ENCODE data around the gene IL15. TPM values are rescaled to one million over a fixed set of nuclear protein-coding genes. Genes with fewer than 3 reads are reported as not detected.

The IL15 gene
- total RNA-seq, 6 donors from 2014 or later = 2.1 to 12.1 (median 7.4) TPM

GRCh38 chr4:141719585-141719984 lies 83.2 kb downstream of the IL15 start:
- peaks cover 0 to 23% (median 0%) of the 10 kb centered on the region in 4 donors for H3K36me3 ChIP-seq
- ATAC-seq (ENCODE audit: low FRiP score in 2 of 2) (no peak), DNase-seq (no peak)
- no peak for TF ChIP-seq POLR2A (IDR thresholded peaks at IDR 0.05)
- no peak for TF ChIP-seq POLR2AphosphoS5 (IDR thresholded peaks at IDR 0.05)
- TF ChIP-seq CTCF (IDR thresholded peaks at IDR 0.05) = no peak
- no peak for TF ChIP-seq EP300 (IDR thresholded peaks at IDR 0.05)
- no peaks in the 10 kb centered on the region for H3K4me1 ChIP-seq
- H3K27me3 ChIP-seq = no peaks in the 10 kb centered on the region
- no peaks in the 10 kb centered on the region for H3K9me3 ChIP-seq
- no peak overlapping the region for H3K4me3 ChIP-seq
- H3K27ac ChIP-seq = no peak overlapping the region
- WGBS, 2 donors = 89 to 92% methylated on average over 1 of the region's 1 CpG

DNA sequence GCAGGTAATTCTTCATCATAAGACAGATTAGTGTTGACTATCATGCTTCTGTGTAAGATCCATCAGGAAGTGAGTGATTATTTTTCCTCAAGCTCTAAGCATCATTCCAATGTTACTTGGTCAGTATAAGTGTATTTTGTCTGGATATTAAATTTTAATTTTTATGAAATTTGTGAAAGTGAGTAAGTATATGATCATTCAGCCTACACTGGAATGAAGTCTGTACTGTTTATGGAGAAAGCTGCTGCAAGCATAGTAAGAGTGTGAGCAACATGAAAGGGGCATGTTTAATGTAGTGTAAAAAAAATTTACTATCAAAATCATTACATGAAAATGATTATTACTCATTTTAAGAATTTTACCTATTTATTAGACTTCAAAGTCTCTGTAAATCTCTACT lies 84.8 kb downstream of the IL15 start:
- ATAC-seq (ENCODE audit: low FRiP score in 2 of 2) = no peak
- H3K4me3 ChIP-seq = no peak overlapping the region
- TF ChIP-seq CTCF (IDR thresholded peaks at IDR 0.05) (no peak), POLR2A (IDR thresholded peaks at IDR 0.05) (no peak), EP300 (IDR thresholded peaks at IDR 0.05) (no peak), POLR2AphosphoS5 (IDR thresholded peaks at IDR 0.05) (no peak)
- DNase-seq = no peak
- peaks cover 0 to 23% (median 0%) of the 10 kb centered on the region in 4 donors for H3K36me3 ChIP-seq
- no peak overlapping the region for H3K27ac ChIP-seq
- H3K9me3 ChIP-seq = no peaks in the 10 kb centered on the region
- H3K4me1 ChIP-seq = no peaks in the 10 kb centered on the region
- H3K27me3 ChIP-seq = no peaks in the 10 kb centered on the region

DNA sequence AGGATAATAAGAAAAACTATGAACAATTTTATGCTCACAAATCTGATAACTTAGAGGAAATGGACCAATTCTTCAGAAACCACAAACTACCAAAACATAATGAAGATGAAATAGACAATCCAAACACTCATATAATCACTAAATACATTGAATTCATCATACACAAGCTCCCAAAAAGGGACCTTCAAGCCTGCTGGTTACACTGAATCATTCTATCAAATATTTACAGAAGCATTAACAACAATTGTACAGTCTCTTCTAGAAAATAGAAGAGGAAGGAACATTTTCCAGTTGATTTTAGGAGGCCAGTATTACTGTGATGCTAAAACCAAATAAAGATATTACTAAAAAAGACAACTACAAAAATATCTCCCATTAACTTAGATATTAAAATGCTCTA lies 88.3 kb downstream of the IL15 start:
- ATAC-seq (ENCODE audit: low FRiP score in 2 of 2) (no peak), DNase-seq (no peak)
- no peak overlapping the region for H3K4me3 ChIP-seq
- peaks cover 0 to 20% (median 0%) of the 10 kb centered on the region in 4 donors for H3K36me3 ChIP-seq
- H3K27me3 ChIP-seq = no peaks in the 10 kb centered on the region
- TF ChIP-seq POLR2AphosphoS5 (IDR thresholded peaks at IDR 0.05) = no peak
- TF ChIP-seq CTCF (IDR thresholded peaks at IDR 0.05) = no peak
- no peak for TF ChIP-seq POLR2A (IDR thresholded peaks at IDR 0.05)
- no peak for TF ChIP-seq EP300 (IDR thresholded peaks at IDR 0.05)
- H3K27ac ChIP-seq = no peak overlapping the region
- no peaks in the 10 kb centered on the region for H3K9me3 ChIP-seq
- H3K4me1 ChIP-seq = no peaks in the 10 kb centered on the region

DNA sequence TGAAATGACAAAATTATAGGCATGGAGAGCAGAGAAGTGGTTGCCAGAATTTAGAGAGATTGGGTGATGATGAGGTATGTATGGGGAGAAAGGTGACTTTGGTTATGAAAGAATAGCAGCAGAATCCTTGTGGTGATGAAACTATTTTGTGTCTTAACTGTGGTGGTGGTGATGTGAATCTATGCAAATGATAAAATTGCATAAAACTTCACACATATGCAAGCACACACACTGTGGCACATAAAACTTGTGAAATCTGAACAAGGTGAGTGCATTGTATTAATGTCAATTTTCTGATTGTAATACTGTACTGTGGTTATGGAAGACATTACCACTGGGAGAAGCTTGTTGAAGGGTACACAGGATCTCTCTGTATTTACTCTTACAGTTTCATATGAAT lies 91.0 kb downstream of the IL15 start:
- Histone ChIP-seq H3K36me3 (peaks cover 0 to 31% (median 1%) of the 10 kb centered on the region in 4 donors), H3K27me3 (no peaks in the 10 kb centered on the region), H3K4me1 (no peaks in the 10 kb centered on the region), H3K27ac (no peak overlapping the region), H3K9me3 (no peaks in the 10 kb centered on the region), H3K4me3 (no peak overlapping the region)
- no peak for TF ChIP-seq CTCF (IDR thresholded peaks at IDR 0.05)
- no peak for TF ChIP-seq EP300 (IDR thresholded peaks at IDR 0.05)
- TF ChIP-seq POLR2AphosphoS5 (IDR thresholded peaks at IDR 0.05) = no peak
- TF ChIP-seq POLR2A (IDR thresholded peaks at IDR 0.05) = no peak
- ATAC-seq (ENCODE audit: low FRiP score in 2 of 2) (no peak), DNase-seq (no peak)

- Histone ChIP-seq H3K27ac (no peak overlapping the region), H3K4me1 (no peaks in the 10 kb centered on the region), H3K4me3 (no peak overlapping the region), H3K36me3 (peaks cover 0 to 32% (median 1%) of the 10 kb centered on the region in 4 donors), H3K9me3 (no peaks in the 10 kb centered on the region), H3K27me3 (no peaks in the 10 kb centered on the region)
- DNase-seq = no peak
- no peak for ATAC-seq (ENCODE audit: low FRiP score in 2 of 2)
- no peak for TF ChIP-seq CTCF (IDR thresholded peaks at IDR 0.05)
- TF ChIP-seq EP300 (IDR thresholded peaks at IDR 0.05) = no peak
Measured at GRCh38 chr4:141730805-141731204, 94.4 kb downstream of the IL15 start.
